GM19397 (cell line): ENCODE measurements around the gene IQCC.

Experiments
- ATAC-seq: cut with Tn5 transposase; IDR thresholded peaks from one replicate; pipeline ENCODE4 v1.9.1; 2021; ENCODE audit warnings: mild to moderate bottlenecking, moderate library complexity; ENCODE audit not compliant: unreplicated experiment

The IQCC gene

GRCh38 chr1:32255072-32256071, 49.9 kb downstream of the IQCC start:
- no peak for ATAC-seq

GRCh38 chr1:32256473-32257226, 51.2 kb downstream of the IQCC start:
- no peak for ATAC-seq

GRCh38 chr1:32257227-32257508, 51.7 kb downstream of the IQCC start:
- no peak for ATAC-seq
